Measurements from ENCODE around the gene ALK. TPM values are rescaled to one million over a fixed set of nuclear protein-coding genes. Genes with fewer than 3 reads are reported as not detected.

ALK gene
- total RNA-seq, 4 donors from 2014 or later, result 0.85 to 2.4 (median 1.8) TPM

GRCh38 chr2:29295845-29296244, 625.5 kb downstream of the ALK start:
- no peak for TF ChIP-seq CTCF (IDR thresholded peaks at IDR 0.05; ENCODE audit: low read depth)

- TF ChIP-seq CTCF (IDR thresholded peaks at IDR 0.05; ENCODE audit: low read depth), result no peak
Observed at GRCh38 chr2:29293830-29294438, 627.5 kb downstream of the ALK start.

- TF ChIP-seq CTCF (IDR thresholded peaks at IDR 0.05; ENCODE audit: low read depth), result no peak
Observed at GRCh38 chr2:29290293-29291047, 630.9 kb downstream of the ALK start.

- no peak for TF ChIP-seq CTCF (IDR thresholded peaks at IDR 0.05; ENCODE audit: low read depth)
Observed at GRCh38 chr2:29284671-29285070, 636.7 kb downstream of the ALK start.

GRCh38 chr2:29281916-29282247, 639.5 kb downstream of the ALK start:
- no peak for TF ChIP-seq CTCF (IDR thresholded peaks at IDR 0.05; ENCODE audit: low read depth)

GRCh38 chr2:29281086-29281915, 640.1 kb downstream of the ALK start:
- TF ChIP-seq CTCF (IDR thresholded peaks at IDR 0.05; ENCODE audit: low read depth), result no peak

- TF ChIP-seq CTCF (IDR thresholded peaks at IDR 0.05; ENCODE audit: low read depth), result no peak
Observed at GRCh38 chr2:29278966-29279365, 642.4 kb downstream of the ALK start.
